Thyroid gland (tissue), 4 donors: Measurements from ENCODE around the gene SCN2B. TPM values are rescaled to one million over a fixed set of nuclear protein-coding genes. Genes with fewer than 3 reads are reported as not detected.

Experiments
- DNase-seq, 2 donors: peaks; one replicate each; pipeline ENCODE4 v3.0.0-alpha.2; 2019
- H3K27ac ChIP-seq, 3 donors: fragments of 200-600 bp; sonication (generic); 1 replicate in 2 of 3; 2 replicates in 1 of 3; pipeline ENCODE4 v1.5.1; 2016 to 2019; ENCODE audit warnings: mild to moderate bottlenecking in 1 of 3, moderate library complexity in 1 of 3
- H3K27me3 ChIP-seq: fragments of 200-600 bp; sonication (generic); one replicate; pipeline ENCODE4 v1.5.1; 2019
- H3K36me3 ChIP-seq, 2 donors: fragments of 200-600 bp; sonication (generic); one replicate each; pipeline ENCODE4 v1.5.1; 2016 to 2019
- H3K4me1 ChIP-seq, 2 donors: fragments of 200-600 bp; sonication (generic); one replicate each; pipeline ENCODE4 v1.5.1; 2017 to 2019
- H3K4me3 ChIP-seq, 3 donors: fragments of 200-600 bp; sonication (generic); replicated peaks in 1 of 3; 1 replicate in 2 of 3; 2 replicates in 1 of 3; pipeline ENCODE4 v1.5.1; 2016; ENCODE audit warnings: mild to moderate bottlenecking in 1 of 3
- H3K9me3 ChIP-seq: fragments of 200-600 bp; sonication (generic); one replicate; pipeline ENCODE4 v1.5.1; 2017
- CTCF ChIP-seq, 6 experiments: fragments of 200-600 bp in 3 of 6; fragments of 450-650 bp in 3 of 6; sonication (generic) in 3 of 6; IDR thresholded peaks; one replicate each; pipeline ENCODE4 v1.5.1; 2016 to 2019; ENCODE audit warnings: antibody characterized with exemption in 6 of 6, mild to moderate bottlenecking in 2 of 6, inconsistent platforms in 1 of 6, moderate library complexity in 1 of 6
- POLR2A ChIP-seq, 2 donors: fragments of 450-650 bp; IDR thresholded peaks; one replicate each; pipeline ENCODE4 v1.6.1; 2017; ENCODE audit warnings: antibody characterized with exemption in 2 of 2, mild to moderate bottlenecking in 2 of 2, moderate library complexity in 1 of 2
- WGBS, 2 donors: methylation state at CpG; one replicate each; pipeline ENCODE4 v1.1.5; 2017; 5-methylcytosine and 5-hydroxymethylcytosine counted together
- intact Hi-C: fragments of 100-400 bp; cut with DNase I; formaldehyde crosslinking; loops from one replicate; pipeline ENCODE4 v1.15.1; 2023
- total RNA-seq, 4 donors: library from RNA; depleted of rRNA; stranded (reverse); fragments of >200 nt; gene quantifications; one replicate each; pipeline ENCODE4 v1.2.3, GENCODE V29; 2016

Gene SCN2B
- total RNA-seq, 4 donors from 2014 or later: 0.13 to 0.83 (median 0.31) TPM

GRCh38 chr11:118170882-118171268 is 5.6 kb downstream of the SCN2B start:
- peaks cover 6 to 22% of the 10 kb centered on the region in 2 donors for H3K4me1 ChIP-seq
- intact Hi-C loops: loop anchor here (1.0 kb wide), 1 partner anchor 25 kb away; no protein-coding TSS in a partner anchor
- WGBS, 2 donors: 27 to 34% methylated on average over 6 to 8 of the region's 8 CpGs
- DNase-seq: peak; percentile 42 to 46
- H3K9me3 ChIP-seq: no peaks in the 10 kb centered on the region
- no peak overlapping the region for H3K4me3 ChIP-seq
- no peaks in the 10 kb centered on the region for H3K36me3 ChIP-seq
- no peaks in the 10 kb centered on the region for H3K27me3 ChIP-seq
- no peak overlapping the region for H3K27ac ChIP-seq
- TF ChIP-seq CTCF (IDR thresholded peaks at IDR 0.05) (no peak), POLR2A (IDR thresholded peaks at IDR 0.05) (no peak)

- WGBS, 2 donors: 72 to 87% methylated on average over 9 of the region's 9 CpGs
- H3K4me1 ChIP-seq: peaks cover 2 to 16% of the 10 kb centered on the region in 2 donors
- TF ChIP-seq POLR2A (IDR thresholded peaks at IDR 0.05): no peak
- TF ChIP-seq CTCF (IDR thresholded peaks at IDR 0.05): no peak
- no peaks in the 10 kb centered on the region for H3K9me3 ChIP-seq
- H3K27me3 ChIP-seq: no peaks in the 10 kb centered on the region
- no peak for DNase-seq
- no peak overlapping the region for H3K4me3 ChIP-seq
- no peak overlapping the region for H3K27ac ChIP-seq
- intact Hi-C loops: loop anchor here (1.0 kb wide), 1 partner anchor 24 kb away; no protein-coding TSS in a partner anchor
- no peaks in the 10 kb centered on the region for H3K36me3 ChIP-seq
These were observed 6.2 kb downstream of the SCN2B start for GRCh38 chr11:118170231-118170630.

GRCh38 chr11:118169300-118170140 is 6.9 kb downstream of the SCN2B start:
- DNase-seq: no peak
- intact Hi-C loops: loop anchor here (1.0 kb wide), 1 partner anchor 23 kb away; no protein-coding TSS in a partner anchor
- no peak overlapping the region for H3K27ac ChIP-seq
- H3K4me1 ChIP-seq: peaks cover 2 to 14% of the 10 kb centered on the region in 2 donors
- H3K4me3 ChIP-seq: no peak overlapping the region
- no peaks in the 10 kb centered on the region for H3K27me3 ChIP-seq
- WGBS, 2 donors: 81 to 88% methylated on average over 4 to 7 of the region's 7 CpGs
- no peaks in the 10 kb centered on the region for H3K36me3 ChIP-seq
- TF ChIP-seq POLR2A (IDR thresholded peaks at IDR 0.05): no peak
- TF ChIP-seq CTCF (IDR thresholded peaks at IDR 0.05): no peak
- H3K9me3 ChIP-seq: no peaks in the 10 kb centered on the region

- Histone ChIP-seq H3K36me3 (no peaks in the 10 kb centered on the region), H3K4me1 (peaks cover 2 to 14% of the 10 kb centered on the region in 2 donors), H3K4me3 (no peak overlapping the region), H3K9me3 (no peaks in the 10 kb centered on the region), H3K27ac (no peak overlapping the region), H3K27me3 (no peaks in the 10 kb centered on the region)
- intact Hi-C loops: no loop called here
- 81 to 94% methylated on average over 3 of the region's 3 CpGs for WGBS, 2 donors
- no peak for DNase-seq
- no peak for TF ChIP-seq CTCF (IDR thresholded peaks at IDR 0.05)
- no peak for TF ChIP-seq POLR2A (IDR thresholded peaks at IDR 0.05)
These were observed 7.7 kb downstream of the SCN2B start for GRCh38 chr11:118168751-118169150.

GRCh38 chr11:118168316-118168715 is 8.1 kb downstream of the SCN2B start:
- no peak overlapping the region for H3K4me3 ChIP-seq
- H3K9me3 ChIP-seq: no peaks in the 10 kb centered on the region
- H3K36me3 ChIP-seq: no peaks in the 10 kb centered on the region
- H3K27ac ChIP-seq: no peak overlapping the region
- no peaks in the 10 kb centered on the region for H3K27me3 ChIP-seq
- 84 to 90% methylated on average over 3 to 7 of the region's 8 CpGs for WGBS, 2 donors
- H3K4me1 ChIP-seq: peaks cover 2 to 14% of the 10 kb centered on the region in 2 donors
- intact Hi-C loops: no loop called here
- DNase-seq: no peak
- TF ChIP-seq POLR2A (IDR thresholded peaks at IDR 0.05) (no peak), CTCF (IDR thresholded peaks at IDR 0.05) (no peak)
